WI38 (cell line): ENCODE measurements around the gene FER.
"Not testable (repeated sequence)": the region's sequence is repeated elsewhere in the genome, so short reads cannot be mapped to it uniquely, and the experiment has no call there.

Experiments used
- H3K4me3 ChIP-seq: 2 replicates; pipeline ENCODE4 v1.5.1; 2011; ENCODE audit warnings: low read depth, mild to moderate bottlenecking, control low read depth, low read length
- TF ChIP-seq, protein P1 (sequence below): IDR thresholded peaks from 2 replicates; pipeline ENCODE4 v1.5.1; 2012; ENCODE audit warnings: low read depth, mild to moderate bottlenecking, control low read depth, low read length

The FER gene

DNA sequence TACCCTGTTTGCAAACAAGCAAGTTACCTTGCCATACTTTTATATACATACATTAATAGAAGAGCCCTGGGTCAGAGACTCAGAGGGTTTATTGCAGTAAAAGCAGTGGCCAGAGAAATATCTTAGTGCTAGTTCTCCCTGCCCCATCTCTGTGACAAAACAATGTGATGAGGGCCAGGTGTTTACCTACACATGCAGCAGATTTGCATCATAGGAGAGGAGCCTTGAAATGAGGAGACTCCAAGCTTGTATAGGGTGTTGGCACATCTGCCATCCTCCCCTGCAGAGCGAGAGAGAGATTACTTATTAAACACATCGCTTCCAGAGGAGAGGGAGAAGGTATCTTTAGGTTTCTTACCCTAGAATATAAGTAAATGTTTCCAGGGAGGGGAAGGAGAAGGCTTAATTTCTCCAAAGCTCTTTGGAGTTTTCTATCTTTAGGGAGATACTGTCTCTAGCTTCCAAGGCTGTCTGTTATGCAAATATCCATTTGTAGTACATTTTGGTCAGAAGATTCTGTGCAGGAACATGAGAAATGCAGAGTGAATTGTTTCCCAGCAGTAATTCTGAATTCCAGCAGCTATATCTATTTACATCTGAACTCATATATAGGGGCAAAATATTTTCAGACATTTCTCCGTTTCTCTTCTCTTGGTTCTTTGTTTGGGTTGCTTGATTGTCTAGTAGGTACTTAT, 15.7 kb downstream of the FER start:
- no peak overlapping the region for H3K4me3 ChIP-seq
- TF ChIP-seq, protein P1, sequence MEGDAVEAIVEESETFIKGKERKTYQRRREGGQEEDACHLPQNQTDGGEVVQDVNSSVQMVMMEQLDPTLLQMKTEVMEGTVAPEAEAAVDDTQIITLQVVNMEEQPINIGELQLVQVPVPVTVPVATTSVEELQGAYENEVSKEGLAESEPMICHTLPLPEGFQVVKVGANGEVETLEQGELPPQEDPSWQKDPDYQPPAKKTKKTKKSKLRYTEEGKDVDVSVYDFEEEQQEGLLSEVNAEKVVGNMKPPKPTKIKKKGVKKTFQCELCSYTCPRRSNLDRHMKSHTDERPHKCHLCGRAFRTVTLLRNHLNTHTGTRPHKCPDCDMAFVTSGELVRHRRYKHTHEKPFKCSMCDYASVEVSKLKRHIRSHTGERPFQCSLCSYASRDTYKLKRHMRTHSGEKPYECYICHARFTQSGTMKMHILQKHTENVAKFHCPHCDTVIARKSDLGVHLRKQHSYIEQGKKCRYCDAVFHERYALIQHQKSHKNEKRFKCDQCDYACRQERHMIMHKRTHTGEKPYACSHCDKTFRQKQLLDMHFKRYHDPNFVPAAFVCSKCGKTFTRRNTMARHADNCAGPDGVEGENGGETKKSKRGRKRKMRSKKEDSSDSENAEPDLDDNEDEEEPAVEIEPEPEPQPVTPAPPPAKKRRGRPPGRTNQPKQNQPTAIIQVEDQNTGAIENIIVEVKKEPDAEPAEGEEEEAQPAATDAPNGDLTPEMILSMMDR: no peak

DNA sequence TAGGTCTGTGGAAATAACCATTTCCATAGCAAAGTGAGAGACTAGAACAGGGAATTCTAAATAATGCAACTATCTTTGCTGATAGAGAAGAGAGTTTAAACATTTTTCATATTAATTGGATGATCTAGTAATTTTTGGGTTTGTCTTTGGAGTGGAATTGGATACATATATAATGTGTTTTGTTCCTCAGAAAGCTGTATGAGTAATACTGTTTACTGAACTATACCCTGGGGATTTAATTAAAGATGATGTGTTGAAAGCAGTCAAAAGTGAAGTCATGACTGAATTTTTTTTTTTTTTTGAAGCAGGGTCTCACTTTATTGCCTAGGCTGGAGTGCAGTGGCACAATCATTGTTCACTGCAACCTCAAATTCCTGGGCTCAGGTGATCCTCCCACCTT, 17.9 kb downstream of the FER start:
- no peak overlapping the region for H3K4me3 ChIP-seq
- TF ChIP-seq, protein P1: no peak

DNA sequence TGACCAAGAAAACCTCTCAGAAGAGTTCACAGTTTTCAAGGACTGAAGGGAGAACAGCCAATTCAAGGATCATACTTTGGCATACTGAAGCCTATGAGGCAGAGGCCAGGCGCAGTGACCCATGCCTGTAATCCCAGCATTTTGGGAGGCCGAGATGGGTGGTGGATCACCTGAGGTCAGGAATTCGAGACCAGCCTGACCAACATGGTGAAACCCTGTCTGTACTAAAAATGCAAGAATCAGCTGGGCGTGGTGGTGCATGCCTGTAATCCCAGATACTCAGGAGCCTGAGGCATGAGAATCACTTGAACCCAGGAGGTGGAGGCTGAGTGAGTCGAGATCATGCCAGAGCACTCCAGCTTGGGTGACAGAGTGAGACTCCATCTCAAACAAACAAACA, 19.2 kb downstream of the FER start:
- H3K4me3 ChIP-seq: not testable (repeated sequence)

- H3K4me3 ChIP-seq: no peak overlapping the region
- TF ChIP-seq, protein P1: no peak
These were observed 21.7 kb downstream of the FER start for GRCh38 chr5:108769352-108769751.

DNA sequence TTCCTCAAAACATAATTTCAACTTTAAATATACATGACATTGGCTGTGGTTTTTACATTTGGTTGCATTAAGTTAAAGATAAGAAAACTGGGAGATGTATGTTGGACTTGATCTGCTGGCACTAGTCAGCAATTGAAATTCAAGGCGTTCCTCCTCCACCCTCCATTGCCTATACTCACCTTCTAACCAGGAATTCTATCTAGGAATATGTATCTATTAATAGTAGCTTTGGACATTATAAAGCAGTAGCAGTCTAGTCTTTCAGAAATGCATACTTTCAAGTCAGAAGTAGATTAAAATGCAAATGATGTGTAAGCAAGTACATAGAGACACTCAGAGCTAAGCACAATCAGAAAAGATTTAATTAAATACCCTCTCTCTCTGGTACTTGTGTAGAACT, 24.9 kb downstream of the FER start:
- H3K4me3 ChIP-seq: no peak overlapping the region
- TF ChIP-seq, protein P1: no peak

- H3K4me3 ChIP-seq: no peak overlapping the region
- TF ChIP-seq, protein P1: no peak
These were observed 25.6 kb downstream of the FER start for GRCh38 chr5:108773330-108773729.

DNA sequence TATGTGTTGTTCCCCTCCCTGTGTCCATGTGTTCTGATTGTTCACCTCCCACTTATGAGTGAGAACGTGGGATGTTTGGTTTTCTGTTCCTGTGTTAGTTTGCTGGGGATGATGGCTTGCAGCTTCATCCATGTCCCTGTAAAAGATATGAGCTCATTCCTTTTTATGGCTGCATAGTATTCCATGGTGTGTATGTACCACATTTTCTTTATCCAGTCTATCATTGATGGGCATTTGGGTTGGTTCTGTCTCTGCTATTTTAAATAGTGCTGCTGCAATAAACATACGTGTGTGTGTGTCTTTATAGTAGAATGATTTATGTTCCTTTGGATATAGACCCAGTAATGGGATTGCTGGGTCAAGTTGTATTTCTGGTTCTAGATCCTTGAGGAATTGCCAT, 26.4 kb downstream of the FER start:
- H3K4me3 ChIP-seq: not testable (repeated sequence)

DNA sequence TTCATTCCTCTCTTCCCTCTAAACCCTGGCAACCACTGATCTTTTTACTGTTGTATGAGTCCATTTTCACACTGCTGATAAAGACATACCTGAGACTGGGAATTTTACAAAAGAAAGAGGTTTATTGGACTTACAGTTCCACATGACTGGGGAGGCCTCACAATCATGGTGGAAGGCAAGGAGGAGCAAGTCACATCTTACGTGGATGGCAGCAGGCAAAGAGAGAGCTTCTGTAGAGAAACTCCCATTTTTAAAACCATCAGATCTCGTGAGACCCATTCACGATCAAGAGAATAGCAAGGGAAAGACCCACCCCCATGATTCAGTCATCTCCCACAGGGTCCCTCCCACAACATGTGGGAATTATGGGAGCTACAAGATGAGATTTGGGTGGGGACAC, 29.9 kb downstream of the FER start:
- not testable (repeated sequence) for H3K4me3 ChIP-seq

- H3K4me3 ChIP-seq: not testable (repeated sequence)
These were observed 36.9 kb downstream of the FER start for GRCh38 chr5:108784577-108784976.
